HTERT RPE-1 (cell line): ENCODE measurements around the gene NSUN3.

Source experiments
- in situ Hi-C: fragments of 300-500 bp; cut with MboI; formaldehyde crosslinking; loops from 4 replicates; pipeline ENCODE4 v1.14.3; 2020; ENCODE audit warnings: low sequenced_read_pairs

The NSUN3 gene

GRCh38 chr3:94176988-94177745 lies 114.3 kb downstream of the NSUN3 start:
- in situ Hi-C loops, result no loop called here
